ENCODE measurements around the gene BAIAP3.

BAIAP3 gene

GRCh38 chr16:1348441-1348840, 15.0 kb downstream of the BAIAP3 start:
- DNase-seq (ENCODE audit: low read depth in 3 of 3): no peak

GRCh38 chr16:1348926-1349325, 15.5 kb downstream of the BAIAP3 start:
- DNase-seq (ENCODE audit: low read depth in 3 of 3): no peak

- DNase-seq (ENCODE audit: low read depth in 3 of 3): no peak
Observed at GRCh38 chr16:1349351-1349750, 15.9 kb downstream of the BAIAP3 start.

GRCh38 chr16:1349951-1350350, 16.5 kb downstream of the BAIAP3 start:
- DNase-seq (ENCODE audit: low read depth in 3 of 3): no peak

- no peak for DNase-seq (ENCODE audit: low read depth in 3 of 3)
Observed at GRCh38 chr16:1350691-1351090, 17.2 kb downstream of the BAIAP3 start.

- no peak for DNase-seq (ENCODE audit: low read depth in 3 of 3)
Observed at GRCh38 chr16:1351215-1351581, 17.8 kb downstream of the BAIAP3 start.

- peak; percentile 66 to 81 (median 72) for DNase-seq (ENCODE audit: low read depth in 3 of 3)
Observed at GRCh38 chr16:1351582-1352362, 18.3 kb downstream of the BAIAP3 start, which contains the start of the genes GNPTG and TSR3. Gene GNPTG (plus strand): TSS chr16:1351931. CDS start chr16:1351966, 35 bp downstream. Gene TSR3 (minus strand): TSS chr16:1351878. CDS start chr16:1351804, 74 bp downstream.

GRCh38 chr16:1354815-1355540, 21.5 kb downstream of the BAIAP3 start:
- no peak for DNase-seq (ENCODE audit: low read depth in 3 of 3)

GRCh38 chr16:1355591-1355990, 22.1 kb downstream of the BAIAP3 start:
- DNase-seq (ENCODE audit: low read depth in 3 of 3): no peak

GRCh38 chr16:1356061-1356900, 22.8 kb downstream of the BAIAP3 start:
- DNase-seq (ENCODE audit: low read depth in 3 of 3): no peak

- DNase-seq (ENCODE audit: low read depth in 3 of 3): no peak
Observed at GRCh38 chr16:1357906-1358566, 24.6 kb downstream of the BAIAP3 start.

- DNase-seq (ENCODE audit: low read depth in 3 of 3): no peak
Observed at GRCh38 chr16:1361685-1362360, 28.4 kb downstream of the BAIAP3 start.

- DNase-seq (ENCODE audit: low read depth in 3 of 3): no peak
Observed at GRCh38 chr16:1362807-1363206, 29.4 kb downstream of the BAIAP3 start.

- peak; percentile 43 to 66 (median 50) for DNase-seq (ENCODE audit: low read depth in 3 of 3)
Observed at GRCh38 chr16:1363501-1364041, 30.1 kb downstream of the BAIAP3 start.

- DNase-seq (ENCODE audit: low read depth in 3 of 3): no peak
Observed at GRCh38 chr16:1364510-1364909, 31.1 kb downstream of the BAIAP3 start.

- no peak for DNase-seq (ENCODE audit: low read depth in 3 of 3)
Observed at GRCh38 chr16:1366060-1366711, 32.7 kb downstream of the BAIAP3 start.

GRCh38 chr16:1366712-1367299, 33.4 kb downstream of the BAIAP3 start:
- DNase-seq (ENCODE audit: low read depth in 3 of 3): no peak

- no peak for DNase-seq (ENCODE audit: low read depth in 3 of 3)
Observed at GRCh38 chr16:1367486-1368174, 34.2 kb downstream of the BAIAP3 start.
